HG02840 (cell line): ENCODE results near the gene UNKL.
"Not testable (repeated sequence)": the region's sequence is repeated elsewhere in the genome, so short reads cannot be mapped to it uniquely, and the experiment has no call there.

Source experiments
- ATAC-seq: cut with Tn5 transposase; IDR thresholded peaks from one replicate; pipeline ENCODE4 v1.9.1; 2021; ENCODE audit warnings: mild to moderate bottlenecking, moderate library complexity, moderate number of reproducible peaks; ENCODE audit not compliant: unreplicated experiment, low FRiP score

UNKL gene

GRCh38 chr16:1330260-1330914, 84.1 kb downstream of the UNKL start:
- ATAC-seq, result no peak

- ATAC-seq, result not testable (repeated sequence)
These were observed 85.5 kb downstream of the UNKL start for GRCh38 chr16:1328961-1329360.

DNA sequence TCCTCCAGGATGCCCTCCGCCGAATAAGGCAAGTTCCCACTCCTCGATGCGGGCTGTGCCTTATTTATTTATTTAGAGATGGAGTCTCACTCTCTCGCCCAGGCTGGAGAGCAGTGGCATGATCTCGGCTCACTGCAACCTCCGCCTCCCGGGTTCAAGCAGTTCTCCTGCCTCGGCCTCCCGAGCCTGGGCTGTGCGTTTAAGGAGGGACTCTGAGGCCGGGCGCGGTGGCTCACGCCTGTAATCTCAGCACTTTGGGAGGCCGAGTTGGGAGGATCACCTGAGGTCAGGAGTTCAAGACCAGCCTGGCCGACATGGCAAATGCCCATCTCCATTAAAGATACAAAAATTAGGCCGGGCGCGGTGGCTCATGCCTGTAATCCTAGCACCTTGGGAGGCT, 86.4 kb downstream of the UNKL start:
- ATAC-seq, result not testable (repeated sequence)

- no peak for ATAC-seq
These were observed 86.9 kb downstream of the UNKL start for GRCh38 chr16:1327619-1327947.

DNA sequence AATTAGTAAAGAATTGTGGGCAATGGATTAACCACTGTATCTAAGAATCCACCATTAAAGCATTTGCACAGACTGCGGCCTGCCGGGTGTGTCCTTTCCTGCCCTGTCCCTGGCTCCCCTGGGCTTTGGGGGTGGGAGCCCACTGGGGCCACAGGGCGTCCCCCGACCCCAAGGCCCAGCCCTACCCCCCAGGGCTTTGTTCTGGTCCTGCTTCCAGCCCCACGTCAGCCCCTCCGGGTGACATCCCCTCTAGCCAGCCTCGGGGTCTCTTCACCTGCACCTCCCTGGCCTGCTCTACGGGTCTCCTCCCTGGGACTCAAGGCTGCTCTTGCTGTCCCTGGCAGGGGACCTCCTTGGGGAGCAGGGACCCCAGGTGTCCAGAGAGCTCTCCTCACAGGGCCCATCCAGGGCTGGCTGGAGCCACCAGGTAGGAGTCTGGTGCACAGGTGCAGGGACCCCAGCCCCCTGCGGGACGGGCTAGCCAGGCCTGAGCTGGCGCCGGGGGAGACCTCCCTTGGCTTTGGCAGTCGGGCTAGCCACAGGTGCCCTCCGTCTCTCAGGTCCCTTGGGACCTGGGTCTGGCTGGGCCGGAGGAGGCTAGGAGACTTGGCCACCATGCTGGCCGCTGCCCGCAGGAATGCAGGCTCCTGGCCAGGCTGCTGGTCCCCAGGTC, 87.4 kb downstream of the UNKL start:
- ATAC-seq, result no peak

DNA sequence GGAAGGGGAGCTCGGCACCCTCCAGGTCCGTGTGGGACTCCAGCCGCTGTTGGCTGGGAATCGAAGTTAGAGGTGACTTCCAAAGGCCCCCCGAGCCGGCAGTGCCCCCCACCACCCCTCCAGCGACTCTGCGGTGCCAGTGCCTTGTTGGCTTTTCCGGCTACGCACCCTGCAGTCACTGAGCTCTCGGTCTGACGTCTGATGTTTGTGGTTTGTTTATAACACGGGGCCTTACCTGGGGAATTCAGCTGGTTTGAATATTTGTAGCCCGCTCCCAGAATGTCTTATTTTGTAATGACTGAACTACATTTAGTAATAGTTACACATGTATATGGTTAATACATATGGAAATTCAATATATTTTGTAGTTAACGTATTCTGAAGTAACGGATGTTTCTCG, 88.1 kb downstream of the UNKL start:
- no peak for ATAC-seq

- no peak for ATAC-seq
These were observed 88.7 kb downstream of the UNKL start for GRCh38 chr16:1325673-1326371.

GRCh38 chr16:1325261-1325660, 89.2 kb downstream of the UNKL start:
- no peak for ATAC-seq

DNA sequence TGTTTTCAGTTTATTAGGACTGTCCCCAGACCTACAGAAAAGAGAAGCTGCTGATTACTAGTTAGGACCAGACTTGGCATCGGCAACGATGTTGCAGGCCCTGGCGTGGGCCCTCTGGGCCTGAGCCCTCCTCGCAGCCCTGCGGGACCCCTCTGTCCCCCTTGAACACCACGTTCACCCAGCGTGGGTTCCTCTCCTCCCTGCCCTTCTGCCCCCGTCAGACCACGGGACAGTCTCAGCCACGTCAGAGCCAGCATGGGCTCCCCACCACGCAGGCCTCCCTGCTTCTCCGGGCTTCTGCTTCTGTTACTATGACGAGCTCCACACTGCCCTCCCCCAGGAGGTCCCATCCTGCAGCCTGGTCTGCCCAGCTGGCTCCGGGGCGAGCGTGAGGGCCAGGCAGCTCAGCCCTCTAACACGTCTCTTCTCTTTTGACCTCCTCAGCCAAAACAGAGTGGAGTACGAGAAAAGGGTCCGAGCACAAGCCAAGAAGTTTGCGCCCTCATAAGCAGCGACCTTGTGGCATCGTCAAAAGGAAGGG, 90.1 kb downstream of the UNKL start:
- no peak for ATAC-seq

DNA sequence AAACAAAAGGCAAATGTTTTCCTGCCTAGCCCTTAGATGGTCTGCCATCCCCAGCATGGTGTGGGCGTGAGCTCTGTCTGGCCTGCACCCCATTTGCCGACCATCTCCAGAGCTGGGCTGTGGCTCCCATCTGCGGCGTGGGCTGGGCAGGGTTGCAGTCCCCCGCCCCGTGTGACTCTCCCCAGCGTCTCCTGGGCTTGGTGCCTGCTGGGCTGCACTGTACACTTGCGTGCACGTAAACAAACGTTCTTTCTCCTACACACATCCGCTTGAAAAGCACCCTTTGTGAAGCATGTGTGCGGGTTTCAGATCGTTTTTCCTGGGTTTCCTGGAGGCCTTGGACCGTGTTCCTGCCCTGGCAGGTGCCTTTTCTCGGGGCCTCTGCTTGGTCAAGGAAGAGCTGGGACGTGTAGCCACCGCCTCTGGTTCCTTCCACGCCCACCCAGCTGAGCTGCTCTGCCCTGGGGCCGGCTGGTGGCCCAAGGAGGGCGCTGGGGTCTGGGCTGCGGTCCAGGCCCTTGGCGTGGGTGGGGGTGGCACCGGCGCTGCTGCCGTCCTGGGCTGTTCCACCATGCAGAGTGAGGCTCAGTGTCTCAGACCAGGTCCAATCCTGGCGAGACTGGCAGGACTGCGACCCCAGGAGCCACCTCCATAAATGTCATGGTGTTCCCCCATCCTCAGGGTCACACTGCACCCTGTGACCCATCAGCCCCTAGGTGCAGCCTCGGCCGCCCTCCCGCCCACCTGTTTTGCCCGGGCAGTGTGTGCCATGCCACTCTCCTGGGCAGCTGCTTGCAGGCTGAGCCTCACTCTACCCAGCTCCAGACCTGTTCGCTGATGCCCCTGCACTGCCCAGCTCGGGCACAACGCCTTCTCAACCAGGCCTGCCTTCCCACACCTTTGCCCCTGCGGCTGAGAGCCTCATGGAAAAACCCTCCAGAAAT, 90.9 kb downstream of the UNKL start:
- no peak for ATAC-seq

DNA sequence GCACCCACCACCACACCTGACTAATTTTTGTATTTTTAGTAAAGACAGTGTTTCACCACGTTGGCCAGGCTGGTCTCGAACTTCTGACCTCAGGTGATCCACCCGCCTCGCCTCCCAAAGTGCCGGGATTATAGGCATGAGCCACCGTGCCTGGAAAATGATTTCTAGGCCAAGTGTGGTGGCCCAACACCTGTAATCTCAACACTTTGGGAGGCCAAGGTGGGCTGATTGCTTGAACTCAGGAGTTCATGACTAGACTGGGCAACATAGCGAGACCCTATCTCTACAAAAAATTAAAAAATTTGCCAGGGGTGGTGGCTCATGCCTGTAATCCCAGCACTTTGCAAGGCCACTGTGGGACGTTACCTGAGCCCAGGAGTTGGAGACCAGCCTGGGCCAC, 92.1 kb downstream of the UNKL start:
- no peak for ATAC-seq

DNA sequence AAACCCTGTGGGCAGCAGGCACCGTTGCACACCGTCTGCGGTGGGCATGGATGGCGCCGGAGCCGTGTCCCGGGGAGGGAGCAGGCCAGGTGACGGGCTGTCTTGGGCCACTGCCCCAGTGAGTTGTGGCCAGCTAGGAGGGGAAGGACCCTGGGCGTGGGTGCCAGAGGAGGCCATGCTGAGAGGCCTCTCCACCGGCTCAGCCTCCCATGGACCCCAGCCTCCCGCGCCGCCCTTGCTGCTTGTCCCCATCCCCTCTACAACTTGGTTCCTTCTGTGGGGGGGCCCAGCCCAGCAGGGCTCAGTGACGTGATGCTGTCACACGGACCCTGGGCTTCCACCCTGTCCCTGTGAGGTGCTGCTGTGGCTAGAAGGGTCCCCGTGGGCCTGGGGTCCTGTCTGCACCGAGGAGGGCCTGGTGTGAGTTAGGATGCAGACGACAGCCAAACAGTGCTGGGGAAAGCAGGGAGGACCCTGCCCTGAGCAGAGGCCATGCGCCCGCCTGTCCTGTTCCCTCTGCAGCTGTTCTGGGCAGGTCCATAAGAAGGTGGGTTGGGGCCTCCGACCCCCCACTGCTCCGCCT, 93.8 kb downstream of the UNKL start:
- no peak for ATAC-seq

DNA sequence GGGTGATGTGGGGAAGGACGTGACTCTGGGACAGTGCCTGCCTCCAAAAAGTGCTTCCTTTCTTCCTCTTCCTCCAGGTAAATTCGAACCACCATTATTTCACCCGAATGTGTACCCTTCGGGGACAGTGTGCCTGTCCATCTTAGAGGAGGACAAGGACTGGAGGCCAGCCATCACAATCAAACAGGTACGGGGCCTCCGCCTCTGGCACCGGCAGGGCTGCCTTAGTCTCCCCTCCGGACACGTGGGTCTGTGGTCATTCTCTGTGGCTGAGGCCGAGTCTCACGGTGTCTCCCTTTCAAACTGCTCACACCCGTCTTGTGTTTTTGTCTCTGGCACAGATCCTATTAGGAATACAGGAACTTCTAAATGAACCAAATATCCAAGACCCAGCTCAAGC, 94.4 kb downstream of the UNKL start:
- ATAC-seq, result no peak

- ATAC-seq, result no peak
These were observed 95.5 kb downstream of the UNKL start for GRCh38 chr16:1319041-1319440.

DNA sequence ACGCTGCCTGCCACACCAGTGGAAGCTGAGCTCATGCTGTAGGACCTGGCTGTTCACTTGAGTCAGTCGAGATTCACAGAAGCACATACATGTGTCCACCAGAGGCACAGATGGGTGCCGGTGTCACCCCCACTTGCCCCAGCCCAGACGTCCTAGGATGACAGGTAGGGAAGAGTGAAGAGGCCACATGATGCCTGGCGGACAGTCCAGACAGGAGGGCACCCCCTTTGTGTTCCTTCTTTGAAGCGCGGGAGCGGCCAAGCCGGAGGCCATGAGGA, 96.3 kb downstream of the UNKL start:
- ATAC-seq, result no peak

DNA sequence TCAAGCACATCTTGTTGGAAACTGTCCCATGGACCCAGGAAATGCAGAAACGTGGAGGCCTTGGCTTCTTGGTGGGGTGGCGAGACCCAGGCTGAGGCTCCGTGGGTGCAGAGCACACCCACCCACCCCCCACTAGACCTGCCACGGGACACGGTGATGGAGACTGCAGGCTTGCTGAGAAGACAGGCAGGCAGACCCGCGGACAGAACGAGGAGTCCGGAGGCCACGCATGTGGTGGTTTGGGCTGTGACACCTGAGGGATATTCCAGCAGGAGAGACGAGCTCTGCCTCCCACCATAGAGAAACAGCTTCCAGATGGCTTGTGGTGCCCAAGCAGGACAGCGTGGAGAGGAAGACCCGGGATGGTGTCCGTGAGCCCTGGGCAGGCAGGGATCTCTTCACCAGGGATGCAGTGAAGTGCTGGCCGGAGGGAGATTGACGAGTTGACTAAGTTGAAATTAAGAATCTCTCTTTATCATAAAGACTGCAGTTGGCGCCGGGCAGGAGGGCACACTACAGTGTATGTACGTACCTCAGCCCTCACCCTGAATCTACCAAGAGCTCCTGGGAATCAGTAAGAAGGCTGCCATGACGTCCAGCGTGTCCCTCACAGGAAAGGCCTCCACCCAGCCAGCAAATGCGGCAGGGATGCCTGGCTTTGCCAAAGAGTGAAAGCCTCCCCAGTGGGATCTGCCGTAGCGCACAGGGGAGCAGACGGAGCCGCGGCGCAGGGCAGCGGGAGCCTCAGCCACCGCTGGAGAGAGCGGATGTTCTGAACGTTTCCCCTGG, 96.8 kb downstream of the UNKL start:
- no peak for ATAC-seq

GRCh38 chr16:1316033-1316405, 98.5 kb downstream of the UNKL start:
- no peak for ATAC-seq

- no peak for ATAC-seq
These were observed 99.1 kb downstream of the UNKL start for GRCh38 chr16:1315081-1316032.
